Endometrial microvascular endothelial cells (primary cell): ENCODE measurements around the gene ANGEL1. TPM values are rescaled to one million over a fixed set of nuclear protein-coding genes. Genes with fewer than 3 reads are reported as not detected.

ENCODE experiments used
- in situ Hi-C: cut with HindIII; loops from 2 replicates; pipeline ENCODE4 v1.10.0; 2017; ENCODE audit warnings: low sequenced_read_pairs, low pct_unique_long_range_greater_than_20kb; ENCODE audit errors: inconsistent ontology term
- total RNA-seq: library from RNA; depleted of rRNA; stranded (reverse); fragments of >200 nt; gene quantifications from one replicate; pipeline ENCODE4 v1.2.3, GENCODE V29; 2015; ENCODE audit errors: inconsistent ontology term

Gene ANGEL1, protein sequence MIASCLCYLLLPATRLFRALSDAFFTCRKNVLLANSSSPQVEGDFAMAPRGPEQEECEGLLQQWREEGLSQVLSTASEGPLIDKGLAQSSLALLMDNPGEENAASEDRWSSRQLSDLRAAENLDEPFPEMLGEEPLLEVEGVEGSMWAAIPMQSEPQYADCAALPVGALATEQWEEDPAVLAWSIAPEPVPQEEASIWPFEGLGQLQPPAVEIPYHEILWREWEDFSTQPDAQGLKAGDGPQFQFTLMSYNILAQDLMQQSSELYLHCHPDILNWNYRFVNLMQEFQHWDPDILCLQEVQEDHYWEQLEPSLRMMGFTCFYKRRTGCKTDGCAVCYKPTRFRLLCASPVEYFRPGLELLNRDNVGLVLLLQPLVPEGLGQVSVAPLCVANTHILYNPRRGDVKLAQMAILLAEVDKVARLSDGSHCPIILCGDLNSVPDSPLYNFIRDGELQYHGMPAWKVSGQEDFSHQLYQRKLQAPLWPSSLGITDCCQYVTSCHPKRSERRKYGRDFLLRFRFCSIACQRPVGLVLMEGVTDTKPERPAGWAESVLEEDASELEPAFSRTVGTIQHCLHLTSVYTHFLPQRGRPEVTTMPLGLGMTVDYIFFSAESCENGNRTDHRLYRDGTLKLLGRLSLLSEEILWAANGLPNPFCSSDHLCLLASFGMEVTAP
- 10.2 TPM for total RNA-seq

DNA sequence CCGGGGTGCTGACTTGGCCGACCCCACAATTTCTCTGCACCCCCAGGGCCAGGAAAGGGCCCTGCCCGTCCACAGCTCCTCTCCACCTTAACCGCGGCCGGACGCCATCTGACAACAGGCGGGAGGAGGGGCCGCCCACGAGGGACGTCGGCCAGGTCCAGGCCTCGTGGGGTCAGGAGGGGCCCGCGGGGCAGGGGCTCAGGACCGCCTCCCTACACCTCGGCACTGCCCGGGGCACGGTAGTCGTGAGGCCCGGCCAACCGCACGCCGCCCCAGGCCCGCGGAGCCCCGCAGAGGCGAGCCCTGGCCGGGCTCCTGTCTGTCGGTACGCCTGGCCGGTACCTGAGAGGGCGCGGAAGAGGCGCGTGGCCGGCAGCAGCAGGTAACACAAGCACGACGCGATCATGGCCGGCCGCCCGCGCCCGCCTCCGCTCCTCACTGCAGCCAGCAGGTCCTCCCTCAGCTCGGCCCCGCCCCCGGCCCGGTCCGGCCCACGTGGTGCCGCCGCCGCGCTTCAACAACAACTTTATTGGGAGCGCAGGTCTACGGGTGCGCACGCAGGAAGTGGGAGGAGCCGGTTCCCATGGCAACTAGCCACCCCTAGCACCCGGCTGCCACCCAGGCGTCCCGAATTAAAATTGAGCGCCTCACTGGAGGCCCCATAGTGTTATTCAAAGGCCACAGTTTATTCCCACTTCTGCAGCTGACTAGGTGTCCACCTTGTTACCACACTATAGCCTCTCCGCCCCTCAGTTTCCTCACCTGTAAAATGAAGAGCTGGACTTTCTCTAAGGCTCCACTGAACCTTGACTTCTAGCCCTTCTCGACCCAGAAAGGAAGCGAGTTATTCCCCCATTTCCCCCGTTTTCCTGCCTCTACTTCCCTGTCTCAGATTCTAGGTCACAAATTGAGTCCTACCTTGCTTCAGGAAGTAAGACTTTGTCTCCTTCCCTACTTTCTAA is at the start of gene ANGEL1:
Gene ANGEL1, minus strand, starts transcription at position 461 of the 962 bp plus-strand sequence. Its CDS starts 55 bp downstream, at position 406.
- in situ Hi-C loops = no loop called here

DNA sequence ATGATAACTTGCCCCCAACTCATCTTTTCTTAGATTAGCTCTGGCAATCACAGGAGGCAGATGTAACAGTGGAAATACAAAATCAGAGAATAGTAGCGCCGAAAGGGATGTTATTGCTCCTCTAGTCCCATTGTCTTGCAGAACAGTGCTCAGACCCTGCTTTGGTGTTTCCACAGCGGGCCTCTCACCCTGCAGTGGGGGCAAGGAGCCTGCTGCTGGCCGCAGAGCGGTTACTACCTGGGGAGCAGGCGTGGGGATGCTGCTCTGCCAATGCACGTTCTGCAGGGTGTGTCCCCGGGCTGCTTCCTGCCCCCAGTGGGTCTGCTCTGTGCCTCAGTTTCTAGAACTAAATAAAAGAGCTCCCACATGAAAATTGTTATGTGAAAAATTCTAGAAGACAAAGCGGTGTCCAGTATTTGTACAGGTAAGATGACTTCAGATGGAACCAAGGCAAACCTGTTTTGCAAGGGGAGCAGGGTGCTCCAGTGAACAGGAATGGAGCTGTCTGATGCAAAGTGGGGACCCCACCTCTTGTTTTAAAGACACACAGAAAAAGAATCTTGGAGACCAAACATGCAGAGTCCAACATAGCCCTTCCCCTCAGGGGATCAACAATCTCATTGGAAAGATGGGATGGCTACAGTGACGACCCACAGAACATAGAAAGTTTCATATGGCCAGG is 49.0 kb upstream of the ANGEL1 start:
- in situ Hi-C loops = no loop called here

DNA sequence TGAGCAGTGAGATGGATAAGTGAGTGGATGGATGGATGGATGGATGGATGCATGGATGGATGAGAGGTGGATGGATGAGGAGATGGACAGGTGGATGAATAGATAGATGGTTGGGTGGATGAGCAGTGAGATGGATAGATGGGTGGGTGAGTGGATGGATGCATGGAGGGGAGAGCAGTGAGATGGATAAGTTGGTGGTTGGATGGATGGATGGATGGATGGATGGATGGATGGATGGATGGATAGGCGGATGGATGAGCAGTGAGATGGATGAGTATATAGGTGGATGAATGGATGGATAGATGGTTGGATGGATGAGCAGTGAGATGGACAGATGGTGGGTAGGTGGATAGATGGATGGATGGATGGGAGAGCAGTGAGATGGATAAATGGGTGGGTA is 44.1 kb upstream of the ANGEL1 start:
- in situ Hi-C loops = no loop called here

DNA sequence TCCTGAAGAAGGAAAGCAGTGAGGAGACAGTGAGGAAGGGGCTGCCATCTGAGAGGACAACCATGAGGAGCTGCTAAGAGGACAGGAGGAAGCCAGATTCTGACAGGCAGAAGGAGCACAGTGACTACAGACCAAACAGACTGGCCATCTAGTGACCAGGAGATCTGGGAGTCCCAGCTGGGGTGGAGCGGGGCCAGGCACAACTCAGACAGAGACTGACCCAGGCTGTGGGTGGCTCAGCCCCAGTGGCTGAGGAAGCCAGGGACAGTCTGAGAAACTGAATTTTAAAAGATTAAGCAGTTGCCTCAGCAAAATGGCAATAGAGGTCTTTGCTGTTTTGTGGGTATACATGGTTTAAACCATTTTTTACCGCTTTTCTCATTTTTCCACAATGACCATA is 42.4 kb upstream of the ANGEL1 start:
- in situ Hi-C loops = no loop called here

DNA sequence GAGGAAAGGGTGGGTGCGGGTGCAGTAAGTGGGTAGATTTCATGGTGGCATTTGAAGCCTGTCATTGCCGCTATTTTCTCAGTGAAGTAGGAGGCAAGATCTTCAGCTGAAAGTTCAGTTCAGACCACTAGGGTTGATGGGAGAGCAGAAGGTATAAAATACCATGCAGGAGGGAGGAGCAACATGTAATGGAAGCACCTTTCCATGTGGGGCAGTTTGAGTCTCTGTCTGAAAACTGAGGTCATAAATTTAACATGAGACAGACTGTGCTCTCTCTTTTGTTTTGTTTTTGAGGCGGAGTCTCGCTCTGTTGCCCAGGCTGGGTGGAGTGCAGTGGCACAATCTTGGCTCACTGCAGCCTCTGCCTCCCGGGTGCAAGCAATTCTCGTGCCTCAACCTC is 36.2 kb upstream of the ANGEL1 start:
- in situ Hi-C loops = no loop called here

DNA sequence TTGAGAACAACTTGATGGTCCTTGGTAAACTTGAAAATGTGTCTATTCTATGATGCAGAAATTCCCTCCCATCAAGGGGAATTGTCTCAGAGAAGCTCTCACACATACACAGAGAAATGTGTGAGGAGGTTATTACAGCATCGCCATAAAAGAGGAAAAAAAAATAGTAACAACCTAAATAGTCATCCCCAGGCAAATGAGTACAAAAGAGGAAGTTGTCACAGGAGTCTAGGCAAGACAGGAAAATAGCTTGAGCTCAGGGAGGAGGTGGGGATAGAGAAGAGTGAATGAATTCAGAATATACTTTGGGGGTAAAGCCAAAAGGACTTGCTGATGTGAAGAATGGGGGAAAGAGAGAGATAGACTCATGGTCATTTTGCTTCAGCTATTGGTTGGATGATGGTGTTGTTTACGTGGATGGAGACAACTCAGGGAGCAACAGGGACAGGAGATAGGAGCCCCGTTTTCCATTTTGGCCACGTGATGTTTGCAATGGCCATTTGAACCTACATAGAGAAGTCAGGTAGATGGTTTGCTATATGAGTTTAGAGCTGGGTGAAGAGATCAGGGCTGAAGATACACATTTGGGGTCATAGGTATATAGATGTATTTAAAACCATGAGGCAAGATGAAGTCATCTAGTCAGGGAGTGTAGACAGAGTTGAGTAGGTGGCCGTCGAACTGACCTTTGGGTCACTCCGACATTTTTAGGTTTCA is 33.8 kb upstream of the ANGEL1 start:
- in situ Hi-C loops = no loop called here

DNA sequence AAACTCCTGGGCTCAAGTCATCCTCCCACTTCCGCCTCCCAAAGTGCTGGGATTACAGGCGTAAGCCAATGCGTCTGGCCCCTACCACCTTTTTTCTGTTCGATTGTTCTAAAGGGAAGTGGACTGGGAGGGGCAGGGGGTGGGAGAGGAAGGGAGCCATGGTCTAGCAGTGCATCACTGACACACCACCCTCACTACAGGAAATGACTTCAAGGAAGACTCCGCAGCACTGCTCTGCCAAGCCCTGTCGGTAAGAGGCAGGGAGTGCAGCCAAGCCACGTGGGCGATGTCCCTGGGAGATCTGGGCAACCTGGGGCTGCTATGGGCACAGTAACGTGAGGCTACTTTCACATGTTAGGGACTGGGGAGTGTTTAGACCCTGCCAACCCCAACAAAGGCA is 31.5 kb upstream of the ANGEL1 start:
- in situ Hi-C loops = no loop called here

DNA sequence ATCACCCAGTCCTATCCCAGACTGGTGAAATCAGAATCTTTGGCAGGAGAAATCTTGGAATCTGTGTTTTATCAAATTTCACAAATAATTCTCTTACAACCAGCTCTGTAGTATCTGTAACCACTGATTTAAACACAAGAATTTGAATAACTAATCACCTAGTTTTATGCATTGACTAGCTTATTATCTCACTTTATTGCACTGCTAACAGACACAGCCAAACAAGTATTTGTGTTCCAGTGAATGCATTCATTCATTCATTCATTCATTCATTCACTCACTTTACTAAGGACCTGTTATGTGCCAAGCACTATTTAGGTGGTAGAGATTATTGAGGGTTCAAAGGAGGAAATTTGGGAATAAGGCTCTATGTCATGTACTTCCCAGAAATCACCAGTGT is 29.7 kb upstream of the ANGEL1 start:
- in situ Hi-C loops = no loop called here

DNA sequence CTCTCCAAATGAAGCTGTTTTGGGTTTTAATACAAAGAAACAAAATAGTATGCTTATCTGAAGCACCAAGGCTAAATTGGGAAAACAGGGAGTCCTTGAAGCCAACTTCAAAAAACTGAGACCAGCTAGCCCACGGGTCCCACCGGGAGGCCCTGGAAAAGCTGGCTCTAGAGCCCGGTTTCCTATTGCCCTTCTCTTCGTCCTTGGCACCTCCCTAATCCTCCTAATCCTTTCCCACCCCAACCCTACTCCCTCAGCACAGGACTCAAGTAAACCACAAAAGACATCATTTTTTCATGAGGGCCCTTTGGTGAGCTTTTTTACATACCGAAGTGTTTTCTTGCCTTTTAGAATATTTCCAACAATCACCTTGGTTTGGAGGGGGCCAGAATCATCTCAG is 24.8 kb upstream of the ANGEL1 start:
- in situ Hi-C loops = no loop called here

DNA sequence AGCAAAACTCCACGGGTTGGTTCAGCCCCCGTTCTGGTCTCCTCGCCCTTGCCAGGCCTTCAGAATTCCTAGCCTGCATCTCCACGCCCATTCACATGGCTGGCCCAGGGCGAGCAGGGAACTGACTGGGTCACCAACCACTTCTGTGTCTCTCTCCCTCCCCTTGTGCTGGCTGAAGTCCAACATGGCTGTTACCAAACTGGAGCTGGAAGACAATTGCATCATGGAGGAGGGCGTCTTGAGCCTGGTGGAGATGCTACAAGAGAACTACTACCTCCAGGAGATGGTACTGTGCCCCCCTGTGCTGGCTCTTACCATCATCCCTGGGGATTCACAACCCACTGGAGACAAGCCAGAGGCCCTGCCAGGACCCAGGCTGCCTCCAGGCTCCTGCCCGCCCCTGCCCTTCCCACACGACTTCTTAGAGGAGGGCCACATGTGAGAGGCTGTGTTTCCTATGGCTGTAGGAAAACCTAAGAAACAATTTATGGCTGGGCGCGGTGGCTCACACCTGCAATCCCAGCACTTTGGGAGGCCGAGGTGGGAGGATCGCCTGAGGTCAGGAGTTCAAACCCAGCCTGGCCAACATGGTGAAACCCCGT is 23.4 kb upstream of the ANGEL1 start:
- in situ Hi-C loops = no loop called here

DNA sequence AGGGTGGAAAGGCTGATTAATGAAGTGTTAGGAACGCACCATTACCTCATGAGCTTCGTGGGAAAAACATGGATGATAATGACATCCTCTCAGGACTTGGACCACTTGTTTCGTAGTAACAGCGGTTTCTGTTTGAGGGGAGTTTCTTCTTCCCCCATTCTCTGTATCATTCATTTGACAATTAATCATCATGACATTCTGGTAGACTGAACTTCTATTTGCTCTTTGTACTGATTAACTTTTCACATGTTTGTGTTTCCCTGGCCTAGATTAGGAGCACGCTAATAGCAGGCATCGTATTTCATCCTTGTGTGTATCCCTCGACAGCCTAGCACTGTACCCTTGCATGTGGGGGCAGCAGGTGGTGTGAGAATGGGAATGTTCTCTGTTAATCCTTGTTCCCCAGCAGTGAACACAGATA is 21.6 kb upstream of the ANGEL1 start:
- in situ Hi-C loops = no loop called here

DNA sequence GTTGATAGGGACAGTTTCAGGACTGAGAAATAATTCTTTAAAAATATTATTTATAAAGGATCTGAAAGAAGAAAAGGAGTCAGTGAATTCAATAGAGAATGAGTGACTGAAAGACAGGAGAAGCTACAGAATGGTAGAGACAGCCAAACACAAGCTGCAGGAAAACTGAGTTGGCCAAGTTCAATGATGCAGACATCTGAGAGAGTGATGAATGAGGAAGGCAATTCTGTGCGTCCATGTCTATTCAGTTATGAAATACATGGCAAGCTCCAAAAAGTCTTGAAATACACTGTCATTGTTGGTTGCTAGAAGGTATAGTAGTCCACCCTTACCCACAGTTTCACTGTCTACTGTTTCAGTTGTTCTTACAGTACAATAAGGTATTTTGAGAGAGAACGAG is 20.3 kb upstream of the ANGEL1 start:
- in situ Hi-C loops = no loop called here

DNA sequence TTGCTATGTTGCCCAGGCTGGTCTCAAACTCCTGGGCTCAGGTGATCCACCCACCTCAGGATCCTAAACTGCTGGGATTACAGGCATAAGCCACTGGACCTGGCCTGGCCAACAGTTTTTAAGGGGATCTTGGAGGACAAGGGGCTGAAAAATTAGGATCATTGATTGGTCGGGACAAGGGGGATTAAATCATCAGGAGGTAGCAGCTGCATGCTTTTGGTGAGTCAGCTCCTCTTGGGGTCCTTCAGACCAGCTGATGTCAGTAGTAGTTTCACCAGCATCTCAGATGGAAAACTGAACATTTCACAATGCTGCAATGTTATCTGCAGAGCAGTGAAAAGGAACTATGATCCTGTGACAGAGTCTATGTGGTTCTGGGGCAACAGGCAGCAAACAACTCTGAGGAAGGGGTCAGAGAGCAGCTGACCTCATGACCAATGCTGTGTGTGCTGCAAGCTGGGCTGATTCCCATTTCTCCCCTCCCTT is 19.9 kb upstream of the ANGEL1 start:
- in situ Hi-C loops = no loop called here

DNA sequence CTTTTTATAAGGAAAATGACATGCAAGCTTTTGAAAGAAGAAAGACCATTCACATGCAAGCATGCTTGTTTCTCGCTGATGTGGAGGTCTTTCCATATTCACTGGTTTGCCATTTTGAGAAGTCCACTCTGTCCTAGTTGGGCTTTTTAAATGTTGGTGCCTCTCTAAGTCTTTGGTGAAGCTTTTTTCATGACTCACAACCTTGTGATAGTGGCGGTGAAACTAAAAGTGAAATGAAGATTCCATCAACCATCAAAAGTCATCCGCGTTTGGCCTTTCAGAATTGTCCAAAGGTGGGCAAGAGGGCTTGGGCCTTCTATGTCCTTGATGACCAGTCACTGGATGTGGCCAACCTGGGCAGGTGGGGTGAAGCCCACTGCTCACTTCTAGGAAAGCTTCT is 17.9 kb upstream of the ANGEL1 start:
- in situ Hi-C loops = no loop called here

DNA sequence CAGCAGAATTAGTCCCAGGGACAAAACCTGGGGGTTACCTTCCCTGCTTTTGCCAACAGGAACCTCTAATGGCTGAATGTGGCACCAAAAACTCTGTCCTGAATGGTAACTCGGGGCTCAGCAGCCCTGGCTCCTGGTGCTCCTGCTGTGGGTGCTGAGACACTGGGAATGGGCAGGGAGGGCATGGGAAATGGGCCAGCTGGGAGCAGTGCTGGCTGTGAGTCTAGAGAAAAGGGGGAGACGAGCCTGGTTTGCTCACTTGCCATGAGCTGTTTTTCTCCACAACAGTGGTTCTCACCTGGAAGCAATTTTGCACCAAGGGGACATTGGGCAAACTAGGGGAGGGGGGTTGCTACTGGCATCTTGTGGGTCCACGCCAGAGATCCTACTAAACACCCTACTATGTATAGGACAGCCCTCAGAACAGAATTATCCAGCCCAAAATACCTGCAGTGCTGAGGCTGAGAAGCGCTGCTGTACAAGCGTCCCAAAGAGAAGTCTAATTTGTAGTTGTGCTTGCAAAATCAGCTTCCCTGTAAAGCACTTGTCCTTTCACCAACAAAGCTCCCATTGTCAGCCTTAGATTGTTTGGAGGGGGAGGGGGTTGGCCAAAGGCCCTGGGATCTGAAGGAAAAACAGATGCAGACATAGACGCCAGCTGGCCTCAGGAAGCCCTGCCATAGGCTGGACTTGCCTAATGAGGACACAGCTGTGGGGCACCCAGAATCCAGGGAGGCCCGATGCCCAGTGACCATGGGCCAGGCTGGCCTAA is 17.2 kb upstream of the ANGEL1 start:
- in situ Hi-C loops = no loop called here

DNA sequence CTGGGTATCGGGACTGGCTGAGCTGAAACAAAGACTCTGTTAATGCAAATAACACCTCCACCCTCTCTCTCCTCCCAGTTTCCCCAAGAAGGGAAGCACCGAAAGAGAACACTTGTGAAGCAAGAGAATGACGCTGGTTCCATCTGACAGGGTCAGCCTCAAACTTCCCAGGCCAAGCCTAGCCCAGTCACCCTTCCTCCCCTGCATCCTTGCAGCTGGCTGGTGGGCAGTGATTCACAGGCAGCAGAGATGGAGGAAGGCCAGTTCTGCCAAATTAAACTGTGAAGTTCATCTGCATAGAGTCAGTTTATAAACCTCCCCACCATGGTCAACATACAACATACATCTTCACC is 16.3 kb upstream of the ANGEL1 start:
- in situ Hi-C loops = no loop called here

DNA sequence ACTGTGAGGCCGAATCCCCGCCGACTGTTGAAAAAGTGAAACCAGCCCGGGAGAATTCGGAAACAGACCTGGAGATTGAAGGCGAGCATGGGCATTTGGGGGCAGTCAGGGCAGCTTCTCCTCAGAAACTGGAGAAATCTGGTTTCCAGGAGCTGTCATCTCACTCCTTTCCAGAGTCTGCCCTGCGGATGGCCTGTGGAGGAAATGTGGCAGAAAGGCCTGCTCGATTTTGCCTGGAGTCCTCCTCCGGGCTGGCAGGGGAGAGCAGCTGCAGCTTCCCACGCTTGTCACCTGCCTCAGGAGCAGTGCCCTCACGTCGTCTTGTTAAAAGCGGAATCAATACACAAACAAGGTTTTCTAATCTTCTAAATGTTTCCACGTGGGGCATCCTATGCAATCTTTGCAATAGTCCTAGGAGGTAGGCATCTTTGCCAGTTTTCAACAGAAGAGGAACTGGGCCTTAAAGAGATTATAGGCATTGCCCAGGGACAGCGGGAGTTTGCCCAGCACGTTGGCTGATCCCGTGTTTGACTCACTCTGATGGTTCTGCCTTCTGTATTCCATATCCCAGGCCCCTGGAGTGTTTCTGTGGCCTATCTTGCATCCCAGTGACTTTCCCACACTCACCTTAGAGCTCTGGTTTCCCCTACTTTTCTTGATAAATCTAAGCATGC is 15.8 kb upstream of the ANGEL1 start:
- in situ Hi-C loops = no loop called here
